GM12875 (cell line): ENCODE measurements around the gene MST1.

Experiments
- H3K4me3 ChIP-seq: one replicate; pipeline ENCODE4 v1.5.1; 2011; ENCODE audit warnings: low read depth, low read length, control low read depth
- CTCF ChIP-seq: IDR thresholded peaks from 2 replicates; pipeline ENCODE4 v1.5.1; 2011; ENCODE audit warnings: low read depth, mild to moderate bottlenecking, control low read depth, inconsistent platforms, low read length, moderate library complexity, borderline replicate concordance; ENCODE audit not compliant: insufficient read depth

Gene MST1

GRCh38 chr3:49722896-49723295 is 33.6 kb upstream of the MST1 start:
- peak overlapping the region; percentile 100 for H3K4me3 ChIP-seq
- TF ChIP-seq CTCF = no peak

- peak overlapping the region; percentile 100 for H3K4me3 ChIP-seq
- no peak for TF ChIP-seq CTCF
These were observed 32.9 kb upstream of the MST1 start for GRCh38 chr3:49721896-49722781.

- no peak overlapping the region for H3K4me3 ChIP-seq
- TF ChIP-seq CTCF = no peak
These were observed 32.3 kb upstream of the MST1 start for GRCh38 chr3:49721596-49721895.

- no peak for TF ChIP-seq CTCF
- H3K4me3 ChIP-seq = no peak overlapping the region
These were observed 31.8 kb upstream of the MST1 start for GRCh38 chr3:49720855-49721595.

- TF ChIP-seq CTCF = peak; percentile 92
- H3K4me3 ChIP-seq = peak within 1 kb of the TSS; percentile 65
These were observed 30.1 kb upstream of the MST1 start, which contains the start of gene AMIGO3 for GRCh38 chr3:49719214-49719884. AMIGO3 (minus strand) TSS chr3:49719684; CDS start chr3:49719465, 219 bp downstream.

GRCh38 chr3:49718858-49719213 is 29.6 kb upstream of the MST1 start:
- no peak for TF ChIP-seq CTCF
- H3K4me3 ChIP-seq = peak overlapping the region; percentile 65
